WI38 (cell line): ENCODE measurements around the gene WNT5B.
A peak's percentile ranks its signal among the peaks of the same experiment; 100 is the strongest.
"Not testable (repeated sequence)": the region's sequence is repeated elsewhere in the genome, so short reads cannot be mapped to it uniquely, and the experiment has no call there.

Source experiments
- H3K4me3 ChIP-seq: 2 replicates; pipeline ENCODE4 v1.5.1; 2011; ENCODE audit warnings: low read depth, mild to moderate bottlenecking, control low read depth, low read length
- CTCF ChIP-seq: IDR thresholded peaks from 2 replicates; pipeline ENCODE4 v1.5.1; 2012; ENCODE audit warnings: low read depth, mild to moderate bottlenecking, control low read depth, low read length

The WNT5B gene

GRCh38 chr12:1593174-1594005 lies 35.6 kb upstream of the WNT5B start:
- H3K4me3 ChIP-seq: peak overlapping the region; percentile 72
- TF ChIP-seq CTCF: no peak

- peak overlapping the region; percentile 72 for H3K4me3 ChIP-seq
- no peak for TF ChIP-seq CTCF
Observed at GRCh38 chr12:1594006-1594260, 35.1 kb upstream of the WNT5B start.

GRCh38 chr12:1594261-1595025 lies 34.6 kb upstream of the WNT5B start, which contains the start of gene FBXL14:
TSS of gene FBXL14 (minus strand) at chr12:1594581. CDS start at chr12:1594066, 515 bp downstream.
- TF ChIP-seq CTCF: no peak
- H3K4me3 ChIP-seq: peak within 1 kb of the TSS; percentile 72

- no peak for TF ChIP-seq CTCF
- H3K4me3 ChIP-seq: peak overlapping the region; percentile 62
Observed at GRCh38 chr12:1595026-1595561, 33.9 kb upstream of the WNT5B start.

GRCh38 chr12:1595690-1596347 lies 33.2 kb upstream of the WNT5B start:
- H3K4me3 ChIP-seq: no peak overlapping the region
- no peak for TF ChIP-seq CTCF

GRCh38 chr12:1598757-1599156 lies 30.3 kb upstream of the WNT5B start:
- no peak for TF ChIP-seq CTCF
- H3K4me3 ChIP-seq: no peak overlapping the region

GRCh38 chr12:1602706-1603105 lies 26.3 kb upstream of the WNT5B start:
- not testable (repeated sequence) for H3K4me3 ChIP-seq
